ENCODE measurements around the gene CHST11. TPM values are rescaled to one million over a fixed set of nuclear protein-coding genes. Genes with fewer than 3 reads are reported as not detected.
A peak's percentile ranks its signal among the peaks of the same experiment; 100 is the strongest.

The CHST11 gene
- total RNA-seq, 1 experiment from 2014 or later, result 1.1 TPM

- no peak for TF ChIP-seq CTCF (IDR thresholded peaks at IDR 0.05; ENCODE audit: unreplicated experiment)
- CTCF ChIA-PET, result no interaction called here
- Mint-ChIP-seq H3K36me3 (ENCODE audit: insufficient read depth, unreplicated experiment) (peaks cover 4% of the 10 kb centered on the region), H3K4me1 (ENCODE audit: low read depth, unreplicated experiment) (peaks cover 9% of the 10 kb centered on the region), H3K27ac (ENCODE audit: unreplicated experiment) (no peak overlapping the region), H3K4me3 (ENCODE audit: low read depth, unreplicated experiment) (no peak overlapping the region), H3K9me3 (ENCODE audit: low read depth, unreplicated experiment) (no peaks in the 10 kb centered on the region), H3K27me3 (ENCODE audit: unreplicated experiment) (no peaks in the 10 kb centered on the region)
- intact Hi-C loops (cut with micrococcal nuclease; ENCODE audit: unreplicated experiment), result no loop called here
- no TSS peak for BruUV-seq (replicated peaks)
- DNase-seq, result peak; percentile 31
Observed at GRCh38 chr12:104799458-104799857, 342.7 kb downstream of the CHST11 start.

DNA sequence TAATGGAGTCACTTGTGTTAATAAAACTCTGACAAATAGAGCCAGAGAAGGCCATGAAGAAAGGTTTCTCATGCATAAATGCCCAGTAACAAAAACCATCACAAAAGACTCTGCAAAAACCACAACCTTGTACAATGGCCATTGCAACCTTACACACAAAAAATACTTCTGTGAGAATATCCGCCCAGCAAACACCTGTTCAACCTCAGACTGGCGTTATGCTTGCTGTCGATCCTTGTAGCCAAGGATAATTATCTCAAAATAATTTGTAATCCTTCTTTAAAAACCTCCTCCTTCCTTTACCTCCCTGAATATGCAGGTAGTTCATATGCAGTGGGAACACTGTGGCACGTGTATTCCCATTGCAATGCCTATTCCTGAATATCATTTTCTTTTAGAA, 344.3 kb downstream of the CHST11 start:
- no peak overlapping the region for H3K27ac Mint-ChIP-seq (ENCODE audit: unreplicated experiment)
- peaks cover 9% of the 10 kb centered on the region for H3K4me1 Mint-ChIP-seq (ENCODE audit: low read depth, unreplicated experiment)
- no peaks in the 10 kb centered on the region for H3K9me3 Mint-ChIP-seq (ENCODE audit: low read depth, unreplicated experiment)
- no peak for TF ChIP-seq CTCF (IDR thresholded peaks at IDR 0.05; ENCODE audit: unreplicated experiment)
- peaks cover 4% of the 10 kb centered on the region for H3K36me3 Mint-ChIP-seq (ENCODE audit: insufficient read depth, unreplicated experiment)
- no peaks in the 10 kb centered on the region for H3K27me3 Mint-ChIP-seq (ENCODE audit: unreplicated experiment)
- H3K4me3 Mint-ChIP-seq (ENCODE audit: low read depth, unreplicated experiment), result no peak overlapping the region
- CTCF ChIA-PET, result no interaction called here
- intact Hi-C loops (cut with micrococcal nuclease; ENCODE audit: unreplicated experiment), result no loop called here
- BruUV-seq (replicated peaks), result no TSS peak
- no peak for DNase-seq

GRCh38 chr12:104801427-104801826, 344.7 kb downstream of the CHST11 start:
- no peak overlapping the region for H3K4me3 Mint-ChIP-seq (ENCODE audit: low read depth, unreplicated experiment)
- peaks cover 4% of the 10 kb centered on the region for H3K36me3 Mint-ChIP-seq (ENCODE audit: insufficient read depth, unreplicated experiment)
- CTCF ChIA-PET, result no interaction called here
- intact Hi-C loops (cut with micrococcal nuclease; ENCODE audit: unreplicated experiment), result no loop called here
- no peak overlapping the region for H3K27ac Mint-ChIP-seq (ENCODE audit: unreplicated experiment)
- DNase-seq, result no peak
- peaks cover 9% of the 10 kb centered on the region for H3K4me1 Mint-ChIP-seq (ENCODE audit: low read depth, unreplicated experiment)
- no TSS peak for BruUV-seq (replicated peaks)
- H3K9me3 Mint-ChIP-seq (ENCODE audit: low read depth, unreplicated experiment), result no peaks in the 10 kb centered on the region
- TF ChIP-seq CTCF (IDR thresholded peaks at IDR 0.05; ENCODE audit: unreplicated experiment), result no peak
- no peaks in the 10 kb centered on the region for H3K27me3 Mint-ChIP-seq (ENCODE audit: unreplicated experiment)

DNA sequence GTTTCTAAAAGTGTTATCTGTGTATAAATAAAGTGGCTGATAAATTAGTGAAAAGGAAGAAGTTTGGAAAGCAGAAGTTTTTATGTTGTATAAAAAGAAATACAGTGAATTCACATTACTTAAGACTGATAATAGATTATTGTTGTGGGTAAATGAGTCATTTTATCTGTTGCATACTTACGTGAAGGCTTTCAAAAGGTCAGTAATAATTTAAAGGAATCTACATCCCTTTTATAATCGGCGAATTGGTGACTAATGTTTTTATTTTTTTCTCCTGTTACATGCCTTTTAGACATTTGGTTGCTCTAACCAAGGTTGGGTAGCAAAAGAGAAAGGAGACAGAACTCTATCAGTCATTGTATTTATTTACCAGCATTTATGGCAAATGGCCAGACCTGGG, 345.5 kb downstream of the CHST11 start:
- Mint-ChIP-seq H3K4me1 (ENCODE audit: low read depth, unreplicated experiment) (peaks cover 9% of the 10 kb centered on the region), H3K36me3 (ENCODE audit: insufficient read depth, unreplicated experiment) (peaks cover 4% of the 10 kb centered on the region), H3K9me3 (ENCODE audit: low read depth, unreplicated experiment) (no peaks in the 10 kb centered on the region), H3K27me3 (ENCODE audit: unreplicated experiment) (no peaks in the 10 kb centered on the region), H3K27ac (ENCODE audit: unreplicated experiment) (no peak overlapping the region), H3K4me3 (ENCODE audit: low read depth, unreplicated experiment) (no peak overlapping the region)
- CTCF ChIA-PET, result no interaction called here
- intact Hi-C loops (cut with micrococcal nuclease; ENCODE audit: unreplicated experiment), result no loop called here
- no peak for DNase-seq
- no TSS peak for BruUV-seq (replicated peaks)
- TF ChIP-seq CTCF (IDR thresholded peaks at IDR 0.05; ENCODE audit: unreplicated experiment), result no peak
